ENCODE results near the gene GUCY1B1.
"Not testable (repeated sequence)": the region's sequence is repeated elsewhere in the genome, so short reads cannot be mapped to it uniquely, and the experiment has no call there.

Gene GUCY1B1

DNA sequence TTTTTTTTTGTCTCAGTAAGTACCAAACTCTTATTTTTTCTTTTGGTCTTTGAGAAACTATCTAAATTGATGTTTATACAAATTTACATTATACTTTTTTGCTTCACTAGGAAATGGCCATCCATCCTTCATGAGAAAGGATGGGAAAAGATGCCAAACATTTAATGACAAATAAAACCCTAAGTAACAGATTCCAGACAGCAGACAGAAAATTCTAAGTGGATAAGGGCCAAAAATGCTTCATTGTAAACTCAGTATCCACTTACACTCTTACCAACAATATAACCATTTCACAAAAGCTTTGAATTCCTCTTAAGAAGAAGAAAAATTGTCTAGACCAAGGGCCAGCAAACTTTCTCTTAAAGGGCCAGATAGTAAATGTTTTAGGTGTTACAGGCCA, 3.5 kb downstream of the GUCY1B1 start:
- DNase-seq, result no peak

DNA sequence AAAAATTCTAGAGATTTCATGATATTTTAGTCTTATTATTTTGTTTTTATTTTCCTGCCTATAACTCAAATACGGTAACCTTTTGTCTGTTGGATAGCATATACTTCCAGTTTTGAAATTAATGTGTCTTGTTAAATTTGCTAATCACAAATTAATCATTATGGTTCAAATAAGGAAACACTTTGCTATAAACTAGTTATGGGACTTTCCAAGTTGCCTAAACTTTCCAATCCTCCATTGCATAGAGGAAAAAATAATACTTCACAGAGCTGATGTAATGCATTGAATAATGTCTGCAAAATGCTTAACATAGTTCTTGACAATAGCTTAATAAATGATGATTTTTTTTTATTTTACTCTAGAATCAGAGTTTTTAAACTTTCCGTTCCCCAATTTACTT, 4.7 kb downstream of the GUCY1B1 start:
- no peak for DNase-seq

DNA sequence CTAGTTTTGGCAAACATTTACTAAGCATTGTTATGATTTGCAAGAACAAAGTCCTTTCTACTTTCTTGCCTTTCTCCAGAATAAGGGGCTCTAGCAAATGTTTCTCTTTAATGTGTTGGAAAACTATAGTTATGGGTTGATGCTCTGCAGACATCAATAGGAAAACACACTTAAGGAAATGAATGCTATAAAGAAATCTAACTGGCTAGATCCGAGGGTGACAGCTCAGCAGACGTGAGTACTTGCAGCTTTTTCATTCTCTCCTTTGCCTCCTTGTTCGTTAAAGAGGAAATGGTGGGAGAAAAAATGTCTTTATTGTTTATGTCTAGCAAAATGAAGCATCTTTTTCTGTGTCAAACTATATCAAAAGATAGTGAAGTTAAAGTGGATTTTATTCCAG, 6.3 kb downstream of the GUCY1B1 start:
- no peak for DNase-seq

GRCh38 chr4:155766622-155767021, 7.8 kb downstream of the GUCY1B1 start:
- DNase-seq, result no peak

DNA sequence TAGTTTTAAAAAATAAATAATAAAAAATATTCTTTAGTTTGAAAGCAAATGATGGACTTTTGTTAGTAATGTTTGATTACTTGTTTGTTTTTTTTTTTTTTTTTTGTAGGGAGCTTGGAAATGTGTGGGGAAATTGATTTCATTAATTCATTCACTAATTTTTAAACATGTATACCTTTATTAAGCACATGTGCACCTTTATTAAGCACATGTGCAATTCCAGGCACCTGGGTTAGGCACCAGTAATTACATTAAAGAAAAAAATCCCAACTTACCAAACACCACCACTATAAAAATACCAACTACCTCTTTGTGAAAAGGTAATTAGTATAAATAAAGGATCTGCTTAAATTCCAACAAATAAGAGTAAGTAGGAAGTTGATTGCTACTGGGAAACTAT, 9.5 kb downstream of the GUCY1B1 start:
- DNase-seq, result no peak

- DNase-seq, result no peak
These were observed 10.3 kb downstream of the GUCY1B1 start for GRCh38 chr4:155769090-155769489.

- no peak for DNase-seq
These were observed 13.8 kb downstream of the GUCY1B1 start for GRCh38 chr4:155772459-155773195.

- DNase-seq, result no peak
These were observed 14.5 kb downstream of the GUCY1B1 start for GRCh38 chr4:155773196-155773800.

- no peak for DNase-seq
These were observed 15.2 kb downstream of the GUCY1B1 start for GRCh38 chr4:155774033-155774432.

DNA sequence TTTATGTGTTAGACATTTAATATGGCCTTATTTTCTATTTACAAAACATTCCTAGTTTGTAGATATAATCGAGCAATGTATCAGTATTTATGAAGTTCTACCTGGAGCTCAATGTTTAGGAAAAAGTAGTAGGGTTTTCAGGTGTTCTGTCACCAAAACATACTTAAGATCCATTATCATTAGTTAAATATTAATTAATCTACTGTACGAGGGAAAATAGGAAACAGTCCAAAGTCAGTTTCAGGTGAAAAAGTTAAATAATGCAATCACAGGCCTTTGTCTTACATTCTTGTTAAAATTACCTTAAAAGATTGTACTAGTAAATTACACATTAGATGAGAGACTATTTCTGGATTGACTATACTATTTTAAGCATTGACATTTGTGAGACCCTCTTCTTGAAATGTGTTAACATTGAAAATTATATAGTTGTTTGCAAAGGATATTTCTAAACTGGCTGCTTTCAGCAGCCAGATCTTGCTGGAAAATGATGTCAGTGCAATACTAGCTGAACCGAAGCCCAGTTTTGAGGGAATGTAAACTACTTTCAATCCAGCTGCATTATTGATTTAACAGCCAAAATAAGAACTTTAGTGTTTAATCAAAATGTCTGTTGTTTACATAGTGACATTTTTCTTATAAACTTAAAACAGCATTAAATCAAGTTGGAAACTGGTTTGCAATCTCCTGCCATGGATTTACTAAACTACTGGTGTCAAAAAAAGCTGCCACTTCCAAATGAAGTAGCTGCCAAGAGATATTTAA, 19.3 kb downstream of the GUCY1B1 start:
- DNase-seq, result no peak

GRCh38 chr4:155780775-155781174, 22.0 kb downstream of the GUCY1B1 start:
- no peak for DNase-seq

GRCh38 chr4:155781249-155781831, 22.5 kb downstream of the GUCY1B1 start:
- no peak for DNase-seq

DNA sequence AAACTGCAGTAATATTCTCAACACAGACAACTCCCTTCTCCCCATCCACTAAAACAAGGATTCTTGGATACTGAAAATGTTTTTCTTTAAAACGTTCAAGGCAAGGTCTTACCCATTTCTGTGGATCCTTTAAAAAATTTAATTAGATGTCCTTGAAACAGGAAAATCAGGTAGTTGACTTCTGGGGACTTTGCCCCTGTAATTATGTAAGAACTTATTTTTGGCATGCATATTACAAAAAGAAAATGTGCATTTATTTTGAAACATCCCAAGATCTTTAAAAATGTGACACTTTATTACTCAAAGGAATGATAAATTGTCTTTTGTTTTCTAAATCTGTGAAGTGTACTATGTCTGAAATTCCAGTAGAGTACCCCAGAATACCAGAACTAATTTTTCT, 25.8 kb downstream of the GUCY1B1 start:
- DNase-seq, result no peak

DNA sequence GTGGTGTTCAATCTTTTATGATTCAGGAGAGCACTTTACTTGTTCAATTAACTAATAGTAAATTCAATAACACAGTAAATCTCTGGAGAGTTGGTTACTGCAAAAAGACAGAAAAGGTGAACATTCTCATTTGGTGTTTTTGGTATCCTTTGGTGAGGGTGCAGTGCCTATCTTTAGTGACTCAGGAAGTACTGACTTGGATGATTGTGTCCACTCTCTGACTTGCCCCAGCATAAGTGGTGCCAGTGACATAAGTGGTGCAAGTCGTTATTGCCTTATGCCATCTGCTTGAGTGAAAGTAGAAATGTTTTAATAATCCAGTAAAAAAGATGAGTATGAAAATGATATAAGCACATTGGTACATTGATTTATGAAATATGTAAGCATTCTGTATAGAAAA, 27.0 kb downstream of the GUCY1B1 start:
- DNase-seq, result no peak

DNA sequence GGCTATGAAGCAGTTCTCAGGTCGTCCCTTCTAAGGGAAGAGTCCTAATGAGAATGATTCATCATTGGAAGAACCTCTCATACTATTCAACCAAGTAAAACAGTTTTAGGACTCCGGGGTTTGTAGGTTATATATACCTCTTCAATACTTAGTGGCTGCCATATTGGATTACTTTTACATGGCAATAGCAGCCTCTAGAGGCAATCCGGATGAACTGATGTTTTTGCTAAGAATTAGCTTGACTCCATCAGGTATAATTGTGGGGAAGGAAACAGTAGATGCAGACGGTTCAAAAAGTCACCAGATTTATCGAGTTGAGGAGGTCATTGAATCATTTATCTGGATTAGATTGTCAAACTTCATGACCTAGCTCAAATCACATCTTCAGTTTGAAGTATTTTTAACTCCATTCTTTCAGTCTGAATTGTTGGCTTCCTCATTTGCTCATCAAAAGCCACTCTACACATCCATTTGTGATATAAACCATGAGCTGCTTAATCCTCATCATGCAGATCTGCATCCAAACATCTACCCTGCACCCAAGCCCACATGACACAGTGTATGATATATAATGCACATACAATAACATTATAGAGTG, 28.4 kb downstream of the GUCY1B1 start:
- no peak for DNase-seq

DNA sequence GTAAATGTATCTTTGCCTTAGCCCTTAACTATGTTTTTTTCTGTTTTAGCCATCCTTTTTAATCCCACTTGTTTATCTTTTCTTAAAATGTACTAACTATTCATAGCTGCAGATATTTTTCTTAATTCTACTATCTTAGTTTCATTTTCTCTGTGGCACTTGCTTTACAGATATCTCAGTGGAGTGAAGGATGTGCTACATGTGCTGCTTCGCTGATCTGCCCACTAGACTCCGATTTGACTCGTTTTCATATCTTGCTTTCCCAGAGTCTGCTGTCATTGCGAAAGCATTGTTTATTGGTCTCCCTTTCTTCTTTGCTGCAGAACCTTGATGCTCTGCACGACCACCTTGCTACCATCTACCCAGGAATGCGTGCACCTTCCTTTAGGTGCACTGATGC, 30.6 kb downstream of the GUCY1B1 start:
- no peak for DNase-seq

DNA sequence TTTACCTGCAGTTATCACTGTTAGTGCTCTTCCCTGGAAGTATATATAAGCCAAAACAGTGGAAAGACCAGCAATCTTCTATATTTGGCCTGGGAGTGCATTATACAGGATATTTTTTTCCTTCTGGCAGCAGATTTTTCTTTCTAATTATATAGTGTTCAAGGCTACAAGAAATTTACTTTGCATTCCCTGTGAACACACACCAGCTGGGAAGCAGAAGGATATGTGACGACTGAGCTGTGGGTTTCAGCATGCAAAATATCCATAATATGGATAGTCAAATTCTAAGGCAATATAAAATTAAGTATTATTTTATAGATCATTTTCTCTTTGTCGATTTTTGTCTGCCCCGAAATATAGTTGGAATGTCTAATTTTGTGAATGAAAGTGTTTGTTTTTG, 31.2 kb downstream of the GUCY1B1 start:
- no peak for DNase-seq

- DNase-seq, result no peak
These were observed 35.9 kb downstream of the GUCY1B1 start for GRCh38 chr4:155794589-155795236.

DNA sequence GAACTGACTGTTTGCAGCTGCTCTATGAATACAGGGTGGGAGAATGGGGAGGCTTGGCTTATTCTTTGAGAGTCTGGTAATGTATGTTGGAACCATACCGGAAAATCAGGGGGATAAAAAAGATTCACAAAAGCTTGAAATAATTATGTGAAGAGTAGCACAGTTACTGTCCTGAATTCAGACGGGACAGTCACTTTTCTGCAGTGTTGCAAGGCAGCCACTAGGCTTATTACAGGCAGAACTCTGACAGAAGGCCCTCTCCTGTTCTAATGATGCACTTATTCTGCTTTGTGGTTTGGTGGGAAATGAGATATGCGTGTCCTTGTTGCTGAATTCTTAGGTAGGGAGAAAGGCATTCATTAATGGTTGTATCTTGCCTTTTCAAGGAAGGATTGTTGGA, 37.2 kb downstream of the GUCY1B1 start:
- no peak for DNase-seq

DNA sequence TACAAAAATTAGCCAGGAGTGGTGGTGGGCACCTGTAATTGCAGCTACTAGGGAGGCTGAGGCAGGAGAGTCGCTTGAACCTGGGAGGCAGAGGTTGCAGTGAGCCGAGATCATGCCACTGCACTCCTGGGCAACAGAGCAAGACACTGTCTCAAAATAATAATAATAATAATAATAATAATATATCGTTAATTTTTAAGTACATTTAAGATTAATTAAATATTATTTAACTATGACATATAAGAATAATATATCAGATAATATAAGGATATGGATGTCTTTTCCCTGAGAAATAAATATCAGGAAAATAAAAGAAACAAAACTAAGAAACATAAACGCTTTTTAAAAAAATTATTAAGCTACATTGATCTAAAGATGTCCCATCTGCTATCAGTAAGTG, 38.8 kb downstream of the GUCY1B1 start:
- DNase-seq, result not testable (repeated sequence)

DNA sequence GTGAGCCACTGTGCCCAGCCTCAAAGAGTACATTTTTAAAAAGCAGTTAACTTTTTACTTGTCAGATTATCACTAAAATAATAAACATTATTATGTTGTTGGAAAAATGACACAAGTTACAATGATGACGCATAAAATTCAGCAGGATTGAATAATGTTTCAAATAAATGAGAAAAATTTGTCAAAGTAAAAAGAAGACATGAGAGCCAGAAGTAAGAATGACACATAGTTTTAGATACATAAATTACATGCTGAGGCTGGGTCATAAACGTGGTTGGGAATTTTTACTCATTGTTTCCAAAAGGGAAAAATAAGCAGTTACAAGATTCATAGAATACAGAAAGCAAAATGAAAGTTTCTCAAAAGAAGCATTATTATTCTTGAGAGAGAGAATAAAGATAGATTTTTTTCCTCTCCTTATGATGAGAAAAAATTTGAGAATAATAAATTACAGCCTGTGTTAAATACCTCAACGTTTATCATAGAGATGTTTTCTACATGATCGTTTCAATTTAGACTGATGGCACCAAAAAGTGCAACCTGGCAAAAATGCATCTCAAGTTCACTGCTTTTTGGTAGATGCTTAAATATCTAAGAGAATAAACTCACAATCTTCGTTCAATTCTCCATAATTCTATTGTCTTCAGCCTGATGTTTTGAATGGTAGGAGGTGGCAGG, 40.4 kb downstream of the GUCY1B1 start:
- no peak for DNase-seq

DNA sequence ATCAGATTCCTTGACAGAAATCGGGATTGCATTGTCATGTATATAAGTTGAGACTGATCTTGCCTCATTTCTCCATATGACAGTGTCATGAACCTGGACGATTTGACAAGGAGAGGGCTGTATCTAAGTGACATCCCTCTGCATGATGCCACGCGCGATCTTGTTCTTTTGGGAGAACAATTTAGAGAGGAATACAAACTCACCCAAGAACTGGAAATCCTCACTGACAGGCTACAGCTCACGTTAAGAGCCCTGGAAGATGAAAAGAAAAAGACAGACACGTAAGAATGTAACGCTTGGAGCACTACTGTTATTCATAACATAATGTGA, 40.9 kb downstream of the GUCY1B1 start:
- no peak for DNase-seq

Data from DMS79 (cell line).